Endothelial cell of umbilical vein (primary cell): Measurements from ENCODE around the gene BRINP2. TPM values are rescaled to one million over a fixed set of nuclear protein-coding genes. Genes with fewer than 3 reads are reported as not detected.

Experiments
- BruUV-seq: library from RNA; stranded (reverse); fragments of 400-500 nt; replicated peaks from 2 replicates; lab custom pipeline; 2021; lab: Mats Ljungman, UMichigan
- CTCF ChIA-PET: fragments of 300-600, 350-600 bp; sonication (Branson Sonifier 250); formaldehyde crosslinking; loops from one replicate; lab custom pipeline; 2021; ENCODE audit warnings: antibody characterized with exemption, inconsistent platforms; lab: Charles Lee
- POLR2A ChIA-PET: fragments of 300-600, 350-600 bp; sonication (Branson Sonifier 250); formaldehyde crosslinking; loops from one replicate; lab custom pipeline; 2021; ENCODE audit warnings: antibody characterized with exemption, inconsistent platforms; lab: Charles Lee
- DNase-seq: peaks from one replicate; pipeline ENCODE4 v3.0.0-alpha.2; 2011; ENCODE audit warnings: low read depth, low spot score
- FAIRE-seq: peaks from 2 replicates; lab custom pipeline; 2011; peaks lifted over from hg19 to GRCh38; lab: Jason Lieb, UNC
- H2AFZ ChIP-seq: 2 replicates; pipeline ENCODE4 v1.6.0; 2012; ENCODE audit warnings: low read depth, low read length, control low read depth, inconsistent platforms
- H3K27ac ChIP-seq: 2 replicates; pipeline ENCODE4 v1.5.1; 2011; ENCODE audit warnings: low read depth, mild to moderate bottlenecking, control low read depth, low read length, moderate library complexity; ENCODE audit not compliant: insufficient read depth
- H3K27me3 ChIP-seq, 2 experiments: 2 replicates each; pipeline versions ENCODE4 v1.6.0 to v1.6.1; 2011; ENCODE audit warnings: low read length in 2 of 2, mixed read lengths in 1 of 2; ENCODE audit not compliant: control insufficient read depth in 2 of 2, insufficient read depth in 2 of 2
- H3K36me3 ChIP-seq, 2 experiments: 2 replicates in 1 of 2; 3 replicates in 1 of 2; pipeline ENCODE4 v1.5.1; 2011; ENCODE audit warnings: low read length in 2 of 2, mild to moderate bottlenecking in 1 of 2, moderate library complexity in 1 of 2; ENCODE audit not compliant: control insufficient read depth in 2 of 2, insufficient read depth in 2 of 2; ENCODE audit errors: extremely low read depth in 1 of 2
- H3K4me1 ChIP-seq: 3 replicates; pipeline ENCODE4 v1.5.1; 2011; ENCODE audit warnings: mild to moderate bottlenecking, low read length; ENCODE audit not compliant: control insufficient read depth, insufficient read depth; ENCODE audit errors: extremely low read depth
- H3K4me2 ChIP-seq: 2 replicates; pipeline ENCODE4 v1.6.1; 2011; ENCODE audit warnings: low read length, control low read depth, mixed read lengths; ENCODE audit not compliant: insufficient read depth
- H3K4me3 ChIP-seq, 3 experiments: fragments of 200-600 bp in 1 of 3; sonication (generic), shearing (Covaris generic) in 1 of 3; replicated peaks in 1 of 3; 2 replicates each; pipeline ENCODE4 v1.5.1; 2011 to 2016; ENCODE audit warnings: control low read depth in 3 of 3, low read length in 3 of 3, mild to moderate bottlenecking in 2 of 3, inconsistent platforms in 1 of 3, low read depth in 1 of 3, moderate library complexity in 1 of 3; ENCODE audit not compliant: insufficient read depth in 1 of 3
- H3K79me2 ChIP-seq: 2 replicates; pipeline ENCODE4 v1.6.0; 2012; ENCODE audit warnings: low read length, inconsistent platforms; ENCODE audit not compliant: control insufficient read depth, insufficient read depth
- H3K9ac ChIP-seq: replicated peaks from 2 replicates; pipeline ENCODE3; 2011; ENCODE audit warnings: low read length, control low read depth; ENCODE audit not compliant: insufficient read depth; ENCODE audit errors: extremely low read depth
- H3K9me1 ChIP-seq: replicated peaks from 3 replicates; pipeline ENCODE4 v1.6.0; 2011; ENCODE audit warnings: mild to moderate bottlenecking, low read length; ENCODE audit not compliant: control insufficient read depth, insufficient read depth; ENCODE audit errors: extremely low read depth
- H3K9me3 ChIP-seq: replicated peaks from 2 replicates; pipeline ENCODE4 v1.5.1; 2012; ENCODE audit warnings: low read length, inconsistent platforms; ENCODE audit not compliant: control insufficient read depth, insufficient read depth
- H4K20me1 ChIP-seq: replicated peaks from 2 replicates; pipeline ENCODE3; 2011; ENCODE audit warnings: mild to moderate bottlenecking, low read length; ENCODE audit not compliant: control insufficient read depth, insufficient read depth; ENCODE audit errors: extremely low read depth
- EZH2 ChIP-seq: IDR thresholded peaks from 2 replicates; pipeline ENCODE4 v1.6.1; 2012; ENCODE audit warnings: borderline replicate concordance, low read depth, mild to moderate bottlenecking, moderate library complexity, low read length, inconsistent platforms; ENCODE audit not compliant: severe bottlenecking
- FOS ChIP-seq: IDR thresholded peaks from 2 replicates; pipeline ENCODE4 v1.6.1; 2011; ENCODE audit warnings: mild to moderate bottlenecking, low read length, moderate library complexity, borderline replicate concordance; ENCODE audit not compliant: insufficient read depth
- GATA2 ChIP-seq: IDR thresholded peaks from 2 replicates; pipeline ENCODE4 v1.7.0; 2011; ENCODE audit warnings: low read depth, mild to moderate bottlenecking, moderate library complexity, mixed read lengths, low read length; ENCODE audit not compliant: insufficient read length, insufficient read depth
- JUN ChIP-seq: IDR thresholded peaks from 2 replicates; pipeline ENCODE4 v1.6.1; 2011; ENCODE audit warnings: borderline replicate concordance, low read depth; ENCODE audit not compliant: insufficient read length, insufficient read depth
- MAX ChIP-seq: IDR thresholded peaks from 2 replicates; pipeline ENCODE4 v1.6.1; 2011; ENCODE audit not compliant: insufficient read depth, insufficient read length
- MYC ChIP-seq: IDR thresholded peaks from one replicate; pipeline ENCODE4 v1.6.1; 2011; ENCODE audit warnings: mild to moderate bottlenecking, low read depth, low read length
- POLR2A ChIP-seq: IDR thresholded peaks from 2 replicates; pipeline ENCODE4 v1.6.1; 2012; ENCODE audit warnings: low read depth, mild to moderate bottlenecking, control low read depth, low read length
- POLR2AphosphoS5 ChIP-seq: IDR thresholded peaks from 2 replicates; pipeline ENCODE4 v1.6.1; 2012; ENCODE audit warnings: low read depth, mild to moderate bottlenecking, control low read depth, low read length, moderate library complexity; ENCODE audit not compliant: insufficient read depth
- dilution Hi-C: fragments of 300-500 bp; cut with MboI; formaldehyde crosslinking; loops from one replicate; pipeline ENCODE4 v1.15.0; 2019; ENCODE audit warnings: low sequenced_read_pairs; ENCODE audit not compliant: extremely low pct_ligation_motif_present
- intact Hi-C: fragments of 100-400 bp; cut with micrococcal nuclease; formaldehyde crosslinking; loops from one replicate; pipeline ENCODE4 v1.10.0; 2022
- polyA plus RNA-seq, 4 experiments: library from polyadenylated mRNA; depleted of rRNA in 3 of 4; stranded (reverse) in 3 of 4; unstranded in 1 of 4; fragments of >200 nt; gene quantifications; 2 replicates each; pipeline versions ENCODE4 v1.2.1 to v1.2.3, GENCODE V29; 2011 to 2012; ENCODE audit warnings: missing spikeins in 1 of 4
- total RNA-seq: library from RNA; stranded (reverse); gene quantifications from 2 replicates; pipeline ENCODE4 v1.2.3, GENCODE V29; 2021
- TF ChIP-seq, protein P1 (sequence below), 2 donors: IDR thresholded peaks; 1 replicate in 1 of 2; 2 replicates in 1 of 2; pipeline ENCODE4 v1.5.1; 2011; ENCODE audit warnings: low read length in 2 of 2, mild to moderate bottlenecking in 2 of 2, moderate library complexity in 2 of 2, control low read depth in 1 of 2, inconsistent platforms in 1 of 2, low read depth in 1 of 2; ENCODE audit not compliant: insufficient read depth in 1 of 2; ENCODE audit errors: extremely low read depth in 1 of 2

BRINP2 gene
- total and polyA plus RNA-seq, 2 donors (not counting 3 experiments of a cell fraction or from before 2014, with no cell fraction given), result not detected

DNA sequence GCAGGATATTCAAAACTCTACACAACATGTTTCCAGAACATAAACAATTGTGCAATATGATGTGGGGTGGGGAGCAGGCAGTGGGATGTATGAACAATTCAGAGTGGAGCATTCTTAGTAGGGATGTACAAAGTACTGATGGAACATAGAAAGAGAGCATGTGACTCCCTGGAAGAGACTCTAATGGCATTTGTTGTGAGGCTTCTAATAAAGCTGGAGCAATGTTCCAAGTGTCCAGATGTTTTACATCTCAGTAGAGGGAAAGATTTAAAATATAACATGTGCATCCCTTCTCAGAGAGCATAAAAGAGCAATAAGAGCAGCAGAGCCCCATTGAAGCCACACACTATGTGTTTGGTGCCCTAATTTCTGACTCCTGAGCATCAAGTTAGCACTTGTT lies 116.5 kb downstream of the BRINP2 start:
- TF ChIP-seq GATA2 (no peak), MAX (no peak), POLR2A (no peak), FOS (no peak), POLR2AphosphoS5 (no peak), JUN (no peak), EZH2 (no peak), MYC (no peak)
- TF ChIP-seq, protein P1, sequence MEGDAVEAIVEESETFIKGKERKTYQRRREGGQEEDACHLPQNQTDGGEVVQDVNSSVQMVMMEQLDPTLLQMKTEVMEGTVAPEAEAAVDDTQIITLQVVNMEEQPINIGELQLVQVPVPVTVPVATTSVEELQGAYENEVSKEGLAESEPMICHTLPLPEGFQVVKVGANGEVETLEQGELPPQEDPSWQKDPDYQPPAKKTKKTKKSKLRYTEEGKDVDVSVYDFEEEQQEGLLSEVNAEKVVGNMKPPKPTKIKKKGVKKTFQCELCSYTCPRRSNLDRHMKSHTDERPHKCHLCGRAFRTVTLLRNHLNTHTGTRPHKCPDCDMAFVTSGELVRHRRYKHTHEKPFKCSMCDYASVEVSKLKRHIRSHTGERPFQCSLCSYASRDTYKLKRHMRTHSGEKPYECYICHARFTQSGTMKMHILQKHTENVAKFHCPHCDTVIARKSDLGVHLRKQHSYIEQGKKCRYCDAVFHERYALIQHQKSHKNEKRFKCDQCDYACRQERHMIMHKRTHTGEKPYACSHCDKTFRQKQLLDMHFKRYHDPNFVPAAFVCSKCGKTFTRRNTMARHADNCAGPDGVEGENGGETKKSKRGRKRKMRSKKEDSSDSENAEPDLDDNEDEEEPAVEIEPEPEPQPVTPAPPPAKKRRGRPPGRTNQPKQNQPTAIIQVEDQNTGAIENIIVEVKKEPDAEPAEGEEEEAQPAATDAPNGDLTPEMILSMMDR (IDR thresholded peaks at IDR 0.05; ENCODE audit: extremely low read depth in 1 of 2, insufficient read depth in 1 of 2, low read depth in 1 of 2, low read length in 2 of 2), result no peak
- FAIRE-seq (no peak), DNase-seq (no peak)
- intact Hi-C loops, result no loop called here
- Histone ChIP-seq H3K4me1 (no peaks in the 10 kb centered on the region), H3K36me3 (no peaks in the 10 kb centered on the region), H3K27me3 (no peaks in the 10 kb centered on the region), H3K9ac (no peak overlapping the region), H3K79me2 (no peaks in the 10 kb centered on the region), H3K27ac (no peak overlapping the region), H3K9me1 (no peaks in the 10 kb centered on the region), H3K4me3 (no peak overlapping the region), H4K20me1 (no peaks in the 10 kb centered on the region), H2AFZ (no peak overlapping the region), H3K4me2 (no peak overlapping the region), H3K9me3 (no peaks in the 10 kb centered on the region)
- POLR2A ChIA-PET, result no interaction called here
- BruUV-seq, result no TSS peak
- dilution Hi-C loops, result no loop called here
- CTCF ChIA-PET, result no interaction called here
